ENCODE measurements around the gene STK4. TPM values are rescaled to one million over a fixed set of nuclear protein-coding genes. Genes with fewer than 3 reads are reported as not detected.

The STK4 gene
- total RNA-seq, 1 donor from 2014 or later, result 25.8 TPM

DNA sequence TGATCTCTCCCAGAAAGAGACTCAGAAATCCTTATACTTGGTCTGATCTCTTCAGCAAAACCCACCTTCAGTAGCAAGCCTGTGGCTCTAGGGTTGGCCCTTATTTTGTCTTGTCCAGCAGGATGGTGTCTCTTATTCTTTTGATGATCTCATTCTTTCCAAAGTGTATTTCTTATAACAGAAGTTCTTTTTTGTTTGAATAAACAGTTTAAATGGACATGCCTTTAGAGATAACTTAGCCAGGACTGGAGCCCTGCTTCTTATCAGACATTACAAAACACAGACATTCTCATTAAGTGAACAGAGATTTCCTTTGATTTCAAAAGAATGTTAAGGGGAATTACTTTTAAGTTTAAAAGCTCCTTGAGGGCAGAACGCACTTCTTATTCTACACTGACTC, 102.9 kb downstream of the STK4 start:
- TF ChIP-seq POLR2A (IDR thresholded peaks at IDR 0.05) (no peak), POLR2AphosphoS5 (IDR thresholded peaks at IDR 0.05; ENCODE audit: insufficient read depth in 1 of 2, low read depth in 1 of 2) (no peak)
- TF ChIP-seq, protein P1, sequence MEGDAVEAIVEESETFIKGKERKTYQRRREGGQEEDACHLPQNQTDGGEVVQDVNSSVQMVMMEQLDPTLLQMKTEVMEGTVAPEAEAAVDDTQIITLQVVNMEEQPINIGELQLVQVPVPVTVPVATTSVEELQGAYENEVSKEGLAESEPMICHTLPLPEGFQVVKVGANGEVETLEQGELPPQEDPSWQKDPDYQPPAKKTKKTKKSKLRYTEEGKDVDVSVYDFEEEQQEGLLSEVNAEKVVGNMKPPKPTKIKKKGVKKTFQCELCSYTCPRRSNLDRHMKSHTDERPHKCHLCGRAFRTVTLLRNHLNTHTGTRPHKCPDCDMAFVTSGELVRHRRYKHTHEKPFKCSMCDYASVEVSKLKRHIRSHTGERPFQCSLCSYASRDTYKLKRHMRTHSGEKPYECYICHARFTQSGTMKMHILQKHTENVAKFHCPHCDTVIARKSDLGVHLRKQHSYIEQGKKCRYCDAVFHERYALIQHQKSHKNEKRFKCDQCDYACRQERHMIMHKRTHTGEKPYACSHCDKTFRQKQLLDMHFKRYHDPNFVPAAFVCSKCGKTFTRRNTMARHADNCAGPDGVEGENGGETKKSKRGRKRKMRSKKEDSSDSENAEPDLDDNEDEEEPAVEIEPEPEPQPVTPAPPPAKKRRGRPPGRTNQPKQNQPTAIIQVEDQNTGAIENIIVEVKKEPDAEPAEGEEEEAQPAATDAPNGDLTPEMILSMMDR (IDR thresholded peaks at IDR 0.05), result no peak
- Histone ChIP-seq H3K4me1 (no peaks in the 10 kb centered on the region), H3K27ac (no peak overlapping the region), H3K9me3 (no peaks in the 10 kb centered on the region), H3K4me3 (no peak overlapping the region), H3K27me3 (no peaks in the 10 kb centered on the region), H3K36me3 (no peaks in the 10 kb centered on the region)
- no peak for DNase-seq (ENCODE audit: extremely low spot score in 2 of 2)
- intact Hi-C loops (cut with DNase I), result no loop called here

DNA sequence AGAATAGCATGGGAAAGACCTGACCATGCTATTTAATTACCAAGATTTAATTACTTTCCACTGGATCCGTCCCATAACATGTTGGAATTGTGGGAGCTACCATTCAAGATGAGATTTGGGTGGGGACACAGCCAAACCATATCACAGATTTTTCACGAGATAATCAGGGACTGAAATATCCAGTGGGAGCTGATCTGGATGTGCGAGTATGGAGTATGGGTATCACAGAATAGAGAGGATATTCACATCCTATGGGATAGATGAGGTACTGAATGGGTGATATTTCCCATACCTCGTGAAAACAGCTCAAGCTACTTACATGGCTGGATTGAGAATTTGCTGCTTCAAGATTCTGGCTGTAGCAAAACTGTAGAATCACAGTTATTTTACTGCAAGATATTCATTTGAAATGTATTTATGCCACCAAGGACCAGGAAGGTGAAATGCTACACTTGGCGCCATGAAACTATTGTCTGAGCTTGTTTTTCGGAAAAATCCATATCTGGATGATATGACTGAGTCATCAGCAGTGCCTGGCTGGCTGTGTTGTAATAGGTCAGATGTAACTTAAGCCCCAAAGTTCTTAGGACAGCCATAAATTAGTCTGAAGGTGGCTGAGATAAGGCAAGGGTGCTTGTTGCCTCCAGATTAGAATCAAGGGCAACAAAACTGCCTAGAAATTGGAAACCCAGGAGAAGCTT, 104.8 kb downstream of the STK4 start:
- Histone ChIP-seq H3K36me3 (peaks cover 0 to 13% of the 10 kb centered on the region in 2 donors), H3K9me3 (no peaks in the 10 kb centered on the region), H3K27me3 (no peaks in the 10 kb centered on the region), H3K27ac (no peak overlapping the region), H3K4me3 (no peak overlapping the region), H3K4me1 (no peaks in the 10 kb centered on the region)
- TF ChIP-seq POLR2A (IDR thresholded peaks at IDR 0.05), result no peak
- TF ChIP-seq, protein P1 (IDR thresholded peaks at IDR 0.05), result no peak
- no peak for TF ChIP-seq POLR2AphosphoS5 (IDR thresholded peaks at IDR 0.05; ENCODE audit: insufficient read depth in 1 of 2, low read depth in 1 of 2)
- intact Hi-C loops (cut with DNase I), result no loop called here
- no peak for DNase-seq (ENCODE audit: extremely low spot score in 2 of 2)

DNA sequence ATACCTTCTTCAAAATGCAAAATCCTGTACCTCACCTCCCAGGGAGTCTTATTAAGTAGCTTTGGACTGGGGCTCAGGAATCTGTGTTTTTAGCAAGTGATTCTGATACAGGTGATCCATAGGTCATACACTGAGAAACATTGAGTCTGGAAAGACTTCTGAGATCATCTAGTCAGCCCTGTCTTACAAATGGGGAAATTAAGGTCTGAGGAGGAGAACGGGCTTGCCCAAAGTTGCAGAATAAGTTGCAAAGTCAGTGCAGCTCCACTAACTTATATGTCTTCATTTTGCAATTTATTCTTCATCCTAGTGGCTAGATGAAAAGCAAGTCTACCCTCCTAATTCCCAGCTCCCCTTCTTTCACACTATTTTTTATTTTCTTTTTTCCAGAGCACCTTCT, 105.8 kb downstream of the STK4 start:
- intact Hi-C loops (cut with DNase I), result no loop called here
- TF ChIP-seq, protein P1 (IDR thresholded peaks at IDR 0.05), result no peak
- TF ChIP-seq POLR2A (IDR thresholded peaks at IDR 0.05), result no peak
- TF ChIP-seq POLR2AphosphoS5 (IDR thresholded peaks at IDR 0.05; ENCODE audit: insufficient read depth in 1 of 2, low read depth in 1 of 2), result no peak

DNA sequence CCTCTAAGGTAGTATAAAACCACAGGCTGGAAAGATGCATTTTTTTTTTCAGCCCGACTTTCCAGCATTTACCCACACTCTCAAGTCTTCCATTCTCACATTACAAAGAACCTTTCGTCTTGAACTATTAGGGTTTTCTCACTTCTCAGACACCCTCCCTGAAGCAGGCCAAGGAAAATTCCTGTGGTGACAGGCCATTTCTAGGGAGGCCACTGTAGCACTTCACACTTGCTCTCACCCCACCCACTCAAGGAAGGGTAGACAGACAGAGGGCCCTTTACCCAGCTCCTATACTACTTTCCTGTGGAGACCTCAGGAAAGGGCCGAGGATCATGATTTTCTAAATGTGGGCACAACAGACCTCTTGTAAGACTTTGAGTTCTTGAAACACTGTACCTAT, 106.9 kb downstream of the STK4 start:
- DNase-seq (ENCODE audit: extremely low spot score in 2 of 2), result no peak
- Histone ChIP-seq H3K9me3 (no peaks in the 10 kb centered on the region), H3K27me3 (no peaks in the 10 kb centered on the region), H3K36me3 (peaks cover 0 to 19% of the 10 kb centered on the region in 2 donors), H3K4me1 (no peaks in the 10 kb centered on the region), H3K4me3 (no peak overlapping the region), H3K27ac (no peak overlapping the region)
- intact Hi-C loops (cut with DNase I), result no loop called here
- TF ChIP-seq POLR2A (IDR thresholded peaks at IDR 0.05) (no peak), POLR2AphosphoS5 (IDR thresholded peaks at IDR 0.05; ENCODE audit: insufficient read depth in 1 of 2, low read depth in 1 of 2) (no peak)
- TF ChIP-seq, protein P1 (IDR thresholded peaks at IDR 0.05), result no peak

More for the DNA sequence above, 105.8 kb downstream of the STK4 start:
- Histone ChIP-seq H3K27ac (no peak overlapping the region), H3K4me3 (no peak overlapping the region), H3K27me3 (no peaks in the 10 kb centered on the region), H3K4me1 (no peaks in the 10 kb centered on the region), H3K9me3 (no peaks in the 10 kb centered on the region), H3K36me3 (peaks cover 0 to 13% of the 10 kb centered on the region in 2 donors)
- no peak for DNase-seq (ENCODE audit: extremely low spot score in 2 of 2)

DNA sequence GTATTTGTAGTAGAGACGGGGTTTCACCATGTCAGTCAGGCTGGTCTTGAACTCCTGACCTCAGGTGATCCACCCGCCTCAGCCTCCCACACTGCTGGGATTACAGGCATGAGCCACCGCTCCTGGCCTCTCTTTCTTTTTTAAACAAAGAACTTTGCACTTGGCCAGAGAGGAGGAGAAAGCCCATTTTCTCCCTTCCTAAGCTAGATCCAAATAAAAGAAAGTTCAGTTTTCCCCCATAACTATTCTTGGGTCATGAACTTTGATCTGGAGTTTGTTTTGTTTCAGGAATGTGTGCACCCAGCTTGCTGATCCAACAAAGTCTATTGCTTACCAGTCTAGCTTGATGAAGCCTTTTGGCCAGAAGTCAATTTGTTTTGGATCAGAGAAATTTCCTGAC, 111.2 kb downstream of the STK4 start:
- Histone ChIP-seq H3K4me1 (no peaks in the 10 kb centered on the region), H3K9me3 (peaks cover 3% of the 10 kb centered on the region), H3K27ac (no peak overlapping the region), H3K4me3 (no peak overlapping the region), H3K27me3 (no peaks in the 10 kb centered on the region), H3K36me3 (peaks cover 0 to 29% of the 10 kb centered on the region in 2 donors)
- DNase-seq (ENCODE audit: extremely low spot score in 2 of 2), result no peak
- TF ChIP-seq, protein P1 (IDR thresholded peaks at IDR 0.05), result no peak
- TF ChIP-seq POLR2AphosphoS5 (IDR thresholded peaks at IDR 0.05; ENCODE audit: insufficient read depth in 1 of 2, low read depth in 1 of 2) (no peak), POLR2A (IDR thresholded peaks at IDR 0.05) (no peak)
- intact Hi-C loops (cut with DNase I), result no loop called here

All from vagina (tissue), 2 donors.